Testis (tissue), 2 donors: ENCODE measurements around the gene A4GNT.

Source experiments
- POLR2A ChIP-seq: fragments of 450-650 bp; IDR thresholded peaks from one replicate; pipeline ENCODE4 v1.6.1; 2017; ENCODE audit warnings: antibody characterized with exemption, mild to moderate bottlenecking, moderate library complexity
- TF ChIP-seq, protein P1 (sequence below), 3 experiments: fragments of 450-650 bp in 2 of 3; fragments of 200-600 bp in 1 of 3; sonication (generic) in 1 of 3; IDR thresholded peaks; one replicate each; pipeline ENCODE4 v1.5.1; 2016 to 2019; ENCODE audit warnings: antibody characterized with exemption in 3 of 3, mild to moderate bottlenecking in 2 of 3, moderate library complexity in 1 of 3

DNA sequence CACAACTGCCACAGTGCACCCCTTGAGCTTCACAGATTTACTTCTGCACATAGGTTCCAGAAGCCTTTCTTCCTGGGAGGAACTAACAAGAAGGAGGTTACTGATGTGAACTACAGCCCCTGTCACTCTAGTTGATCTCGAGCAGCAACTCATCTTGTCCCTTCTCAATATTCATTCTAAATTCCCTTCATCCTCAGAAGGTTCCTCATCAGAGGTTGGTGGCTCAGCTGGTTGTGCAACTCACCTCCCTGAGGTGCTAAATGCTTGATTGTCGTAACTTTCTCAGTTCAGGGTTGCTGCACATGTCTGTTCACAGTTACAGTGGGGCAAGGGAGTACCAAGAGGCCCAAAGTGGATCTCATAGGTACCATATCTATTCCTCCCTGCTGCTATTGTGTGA is 5.7 kb upstream of the A4GNT start:
- TF ChIP-seq, protein P1, sequence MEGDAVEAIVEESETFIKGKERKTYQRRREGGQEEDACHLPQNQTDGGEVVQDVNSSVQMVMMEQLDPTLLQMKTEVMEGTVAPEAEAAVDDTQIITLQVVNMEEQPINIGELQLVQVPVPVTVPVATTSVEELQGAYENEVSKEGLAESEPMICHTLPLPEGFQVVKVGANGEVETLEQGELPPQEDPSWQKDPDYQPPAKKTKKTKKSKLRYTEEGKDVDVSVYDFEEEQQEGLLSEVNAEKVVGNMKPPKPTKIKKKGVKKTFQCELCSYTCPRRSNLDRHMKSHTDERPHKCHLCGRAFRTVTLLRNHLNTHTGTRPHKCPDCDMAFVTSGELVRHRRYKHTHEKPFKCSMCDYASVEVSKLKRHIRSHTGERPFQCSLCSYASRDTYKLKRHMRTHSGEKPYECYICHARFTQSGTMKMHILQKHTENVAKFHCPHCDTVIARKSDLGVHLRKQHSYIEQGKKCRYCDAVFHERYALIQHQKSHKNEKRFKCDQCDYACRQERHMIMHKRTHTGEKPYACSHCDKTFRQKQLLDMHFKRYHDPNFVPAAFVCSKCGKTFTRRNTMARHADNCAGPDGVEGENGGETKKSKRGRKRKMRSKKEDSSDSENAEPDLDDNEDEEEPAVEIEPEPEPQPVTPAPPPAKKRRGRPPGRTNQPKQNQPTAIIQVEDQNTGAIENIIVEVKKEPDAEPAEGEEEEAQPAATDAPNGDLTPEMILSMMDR (IDR thresholded peaks at IDR 0.05) = no peak
- no peak for TF ChIP-seq POLR2A
